Embryonic facial prominence (tissue), 1 donor: ENCODE data around the gene SIGMAR1.

Experiments used
- DNase-seq: peaks from one replicate; pipeline ENCODE4 v3.0.0-alpha.2; 2016; ENCODE audit errors: extremely low spot score

SIGMAR1 gene

GRCh38 chr9:34603610-34604231 lies 33.9 kb downstream of the SIGMAR1 start:
- no peak for DNase-seq

- DNase-seq: no peak
Measured at GRCh38 chr9:34601937-34602573, 35.5 kb downstream of the SIGMAR1 start.

GRCh38 chr9:34600908-34601307 lies 36.7 kb downstream of the SIGMAR1 start:
- no peak for DNase-seq

DNA sequence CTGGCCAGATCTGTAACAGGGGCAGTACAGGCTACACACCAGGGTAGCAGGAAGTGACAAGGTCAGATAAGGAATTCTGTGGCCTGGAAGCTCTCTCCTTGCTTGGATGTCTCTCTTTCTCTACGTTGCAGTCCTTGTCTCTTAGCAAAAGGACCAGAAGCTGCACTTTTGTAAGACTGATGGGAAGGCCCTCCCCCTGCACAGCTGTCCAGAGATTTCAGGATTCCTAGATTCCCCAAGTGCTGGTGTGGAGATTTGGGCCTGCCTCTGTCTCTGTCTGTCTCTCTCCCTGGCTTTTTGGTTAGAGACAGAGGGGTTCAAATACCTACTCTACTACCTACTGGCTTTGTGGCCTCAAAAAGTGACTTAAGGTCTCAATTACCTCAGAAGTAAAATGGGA lies 38.0 kb downstream of the SIGMAR1 start:
- no peak for DNase-seq

- no peak for DNase-seq
Measured at GRCh38 chr9:34594177-34594576, 43.4 kb downstream of the SIGMAR1 start.

DNA sequence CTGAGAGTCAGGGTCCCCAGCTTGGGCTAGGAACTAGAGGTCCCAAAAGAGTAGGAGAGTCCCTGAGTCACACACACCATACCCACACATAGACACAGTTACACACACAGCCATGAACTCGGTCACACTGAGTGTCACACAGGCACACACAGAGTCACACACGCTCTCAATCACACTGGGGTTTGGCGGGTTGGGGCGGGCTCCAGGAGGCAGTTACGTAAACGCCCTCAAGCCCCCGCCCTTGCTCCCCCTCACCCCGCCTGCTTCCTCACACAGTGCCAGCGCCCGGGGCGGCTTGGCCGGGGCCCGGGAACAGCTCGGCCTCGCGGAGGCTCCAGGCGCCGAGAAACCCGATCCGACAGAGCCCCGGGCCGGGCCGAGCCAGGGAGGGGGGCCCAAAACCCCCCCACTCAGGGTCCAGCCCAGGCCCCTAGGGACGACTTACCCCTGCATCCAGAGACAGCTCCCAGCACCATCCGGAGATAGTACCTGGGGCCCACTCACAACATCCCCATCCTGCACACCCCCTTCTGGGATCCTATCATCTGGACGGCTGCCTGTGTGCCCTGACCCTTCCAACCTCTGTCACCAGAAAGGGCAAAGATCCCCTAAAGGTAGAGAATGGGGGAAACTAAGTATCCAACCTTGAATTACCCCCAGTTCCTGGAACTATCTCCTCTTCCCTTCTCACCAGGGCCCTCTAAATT lies 44.5 kb downstream of the SIGMAR1 start:
- DNase-seq: no peak

DNA sequence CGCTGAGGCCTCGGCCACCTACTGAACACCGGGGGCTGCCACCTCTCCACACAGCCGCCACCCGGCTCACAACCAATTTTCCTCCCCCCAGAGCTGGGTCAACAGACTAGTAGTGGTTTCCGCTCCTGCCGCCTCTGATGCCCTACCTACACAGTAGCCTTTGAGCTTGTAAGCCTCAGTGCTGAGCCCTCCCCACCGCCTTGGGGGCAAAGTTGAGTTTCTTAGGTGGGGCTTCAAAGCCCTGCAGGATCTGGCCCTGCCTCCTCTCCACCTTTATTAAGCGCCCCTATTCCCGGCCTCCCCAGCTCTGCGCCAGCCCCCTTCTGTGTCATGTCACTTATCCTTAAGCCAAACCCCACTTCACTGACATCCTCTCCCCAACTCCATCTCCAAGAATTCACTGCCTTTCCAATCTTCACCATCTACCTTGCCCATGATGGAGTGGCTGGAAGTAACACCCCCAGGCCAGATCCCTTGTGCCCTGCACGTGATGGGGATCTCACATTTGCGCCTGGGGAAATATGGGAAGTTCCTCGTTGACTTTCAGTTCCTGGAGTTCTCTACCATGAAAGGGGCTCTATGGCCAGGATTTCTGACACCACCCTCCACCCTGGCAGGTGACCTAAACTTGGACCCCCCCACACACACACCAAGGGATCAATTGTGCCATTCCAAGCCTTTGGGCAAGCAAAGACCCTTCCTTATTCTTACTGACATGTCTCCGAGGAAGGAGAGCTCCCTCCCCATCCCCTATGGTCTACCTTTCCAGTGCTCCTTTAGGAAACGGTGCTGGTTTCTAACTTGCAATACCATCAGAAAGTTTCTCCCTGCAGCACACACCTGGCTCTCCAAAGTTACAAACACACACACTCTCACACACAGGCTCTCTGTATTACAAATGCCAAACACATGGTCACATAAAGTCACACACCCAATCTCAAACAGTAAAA lies 45.4 kb downstream of the SIGMAR1 start:
- no peak for DNase-seq

DNA sequence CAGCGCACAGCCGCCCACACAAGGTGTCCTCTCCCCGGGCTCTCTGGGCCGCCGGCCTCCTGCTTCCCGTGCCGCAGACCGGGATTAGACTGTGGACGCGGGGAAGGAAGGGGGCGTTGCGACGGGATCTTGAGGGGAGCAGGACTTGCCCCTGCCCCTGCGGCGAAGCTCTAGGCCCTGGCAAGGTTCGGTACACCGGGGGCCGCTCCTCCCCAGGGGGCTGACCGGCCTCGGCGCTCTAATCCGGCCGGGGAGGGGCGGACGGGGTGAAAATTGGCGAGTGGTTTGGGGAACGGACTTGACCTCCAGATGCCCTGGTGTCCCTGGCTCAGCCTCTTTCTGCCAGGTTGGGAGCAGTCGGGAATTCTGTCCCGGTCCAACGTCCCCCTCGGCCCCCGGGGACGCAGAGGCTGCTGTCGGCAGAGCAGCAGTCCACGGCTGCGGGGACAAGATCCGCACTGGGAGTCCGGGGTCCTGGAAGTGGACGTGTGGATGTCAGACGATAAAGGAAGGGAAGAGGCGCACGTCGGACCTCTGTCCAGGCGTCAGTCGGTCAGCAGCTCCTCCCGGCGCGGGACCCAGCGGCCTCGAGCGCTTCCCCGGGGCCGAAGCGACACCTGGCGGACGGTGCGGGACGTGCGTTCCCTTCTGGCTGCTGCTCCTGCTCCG lies 46.2 kb downstream of the SIGMAR1 start:
- DNase-seq: peak; percentile 11

- DNase-seq: no peak
Measured at GRCh38 chr9:34590381-34591247, 47.0 kb downstream of the SIGMAR1 start.

DNA sequence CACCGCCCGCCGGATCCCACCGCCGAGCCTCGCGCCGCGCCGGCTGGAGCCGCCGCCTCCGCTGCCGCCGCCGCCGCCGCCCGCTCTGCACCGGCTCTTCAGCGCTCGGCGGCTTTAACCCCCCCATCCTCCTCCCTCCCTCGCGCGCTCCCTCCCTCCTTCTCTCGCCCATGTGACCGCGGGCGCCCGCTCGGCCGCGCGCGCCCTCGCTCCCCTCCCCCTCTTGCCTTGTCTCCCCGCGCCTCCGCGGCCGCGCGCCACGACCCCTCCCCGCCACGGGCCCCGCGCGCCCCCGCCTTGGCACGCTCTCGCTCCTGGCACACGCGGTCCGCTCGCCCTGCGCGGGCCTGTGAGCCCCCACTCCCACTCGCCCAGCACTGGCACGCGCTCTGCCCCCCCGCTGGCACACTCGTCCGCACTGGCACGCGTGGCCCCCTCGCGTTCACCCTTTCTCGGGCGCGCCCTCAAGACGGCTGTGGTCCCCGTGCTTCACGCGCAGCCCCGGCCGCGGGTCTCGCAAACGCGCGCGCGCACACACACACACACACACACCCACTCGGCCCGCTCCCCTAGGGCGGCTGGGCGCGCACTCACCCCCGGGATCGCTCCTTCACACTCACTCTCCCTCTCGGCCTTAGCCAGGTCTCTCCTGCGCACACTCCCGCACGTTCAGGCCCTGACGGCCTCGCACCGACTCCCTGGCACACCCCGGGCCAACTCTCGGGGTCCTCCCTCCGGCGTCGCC lies 47.8 kb downstream of the SIGMAR1 start, which contains the start of gene CNTFR:
Gene CNTFR, minus strand, starts transcription at position 89 of the 745 bp plus-strand sequence. CDS start 20,743 bp downstream, outside the sequence.
- DNase-seq: peak; percentile 47

DNA sequence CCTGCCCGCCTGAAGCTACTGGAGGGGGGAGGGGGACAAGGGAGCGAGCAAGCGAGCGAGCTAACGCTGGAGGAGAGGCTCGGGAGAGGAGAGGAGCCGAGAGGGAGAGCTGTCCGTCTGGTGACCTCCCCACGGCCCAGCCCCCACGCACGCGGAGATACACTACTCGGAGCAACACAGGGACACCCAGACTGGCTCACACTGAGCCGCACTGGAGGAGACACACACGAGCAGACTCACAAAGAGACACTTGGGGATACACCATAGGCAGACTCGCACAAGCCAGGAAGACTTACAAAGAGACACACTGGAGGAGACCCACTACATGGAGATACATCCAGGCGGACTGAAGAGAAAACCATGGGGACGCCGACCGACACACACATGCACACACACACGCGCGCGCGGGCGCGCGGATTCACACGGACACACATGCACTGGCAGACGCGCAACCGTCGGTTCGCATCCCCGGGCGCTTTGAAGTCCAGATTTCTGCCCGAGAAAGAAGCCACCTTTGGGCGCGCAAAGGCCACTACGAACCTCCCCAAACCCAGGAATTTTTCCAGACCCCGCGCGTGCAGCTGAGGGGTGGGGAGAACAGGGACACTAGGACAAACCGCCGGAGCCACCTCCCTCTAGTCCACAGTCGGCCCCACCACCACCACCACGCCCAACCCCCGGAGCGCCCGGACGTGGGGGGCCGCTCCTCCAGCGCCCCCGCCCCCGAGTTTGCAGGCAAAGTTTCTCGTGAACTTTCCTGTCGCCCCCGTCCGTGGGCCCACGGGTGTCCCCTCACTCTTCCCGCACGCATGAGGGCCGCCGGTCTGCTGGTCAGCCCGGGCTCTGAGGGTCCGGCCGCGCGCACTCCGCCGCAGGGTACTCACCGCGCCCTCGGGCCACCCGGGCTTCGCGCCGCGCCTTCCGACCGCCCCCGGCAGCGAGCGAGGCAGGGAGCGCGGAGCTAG lies 48.6 kb downstream of the SIGMAR1 start:
- DNase-seq: no peak

DNA sequence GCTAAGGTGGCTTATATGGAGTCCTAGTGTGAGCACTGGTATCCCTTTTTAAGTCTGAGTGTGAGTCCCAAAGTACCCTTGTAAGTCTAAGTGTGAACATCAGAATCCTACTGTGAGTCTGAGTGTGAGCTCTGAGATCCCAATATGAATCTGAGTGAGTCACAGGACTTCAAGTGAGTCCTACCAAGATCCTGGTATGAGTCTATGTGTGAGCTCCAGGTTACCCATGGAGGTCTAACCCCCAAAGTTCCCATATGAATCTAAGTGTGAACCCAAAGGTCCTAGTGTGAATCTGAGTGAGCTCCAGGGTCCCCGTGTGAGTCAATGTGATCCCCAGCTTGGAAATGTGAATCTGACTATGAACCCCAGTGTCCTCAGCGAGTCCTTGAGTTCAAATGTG lies 50.3 kb downstream of the SIGMAR1 start:
- DNase-seq: no peak

DNA sequence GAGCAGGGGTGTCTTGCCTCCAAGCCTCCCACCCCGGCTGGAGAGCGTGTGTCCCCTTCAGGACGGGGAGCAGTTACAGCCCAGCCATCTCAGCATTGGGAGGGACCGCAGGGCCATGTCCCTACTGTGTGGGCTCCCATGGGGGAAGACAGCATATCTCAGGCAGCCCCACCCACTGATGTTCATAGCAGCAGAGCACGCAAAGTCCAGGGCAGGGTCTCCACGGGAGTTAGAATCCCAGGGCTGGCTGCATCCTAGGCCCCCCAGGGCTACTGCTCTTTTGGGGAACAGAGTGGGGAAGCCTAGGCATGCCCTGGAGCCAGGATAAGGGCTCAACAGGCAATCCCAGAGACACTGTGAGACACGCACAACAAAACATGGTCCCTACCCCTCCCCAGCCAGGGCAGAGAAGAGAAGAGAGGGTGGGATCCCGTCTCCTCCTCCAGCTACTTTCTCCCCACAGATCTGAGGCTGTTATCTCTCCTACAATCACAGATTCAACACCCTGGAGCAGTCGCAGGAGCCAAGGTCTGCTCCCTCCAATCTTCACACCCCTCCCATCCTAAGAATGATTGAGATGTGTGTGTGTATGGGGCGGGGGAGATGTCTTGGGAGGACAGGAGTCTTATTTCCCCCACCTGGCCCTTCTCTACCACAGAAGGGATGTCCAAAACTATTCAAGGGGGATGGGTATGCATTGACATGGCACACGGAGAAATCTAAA lies 51.5 kb downstream of the SIGMAR1 start:
- no peak for DNase-seq

- no peak for DNase-seq
Measured at GRCh38 chr9:34584970-34585369, 52.6 kb downstream of the SIGMAR1 start.
